Panc1 (cell line): ENCODE results near the gene PSRC1. TPM values are rescaled to one million over a fixed set of nuclear protein-coding genes. Genes with fewer than 3 reads are reported as not detected.

Experiments used
- ATAC-seq: fragments of 200-7000 bp; cut with Tn5 transposase; 2 replicates; pipeline ENCODE4 v1.9.1; 2020; ENCODE audit warnings: mild to moderate bottlenecking, moderate library complexity
- BruUV-seq: library from RNA; stranded (reverse); fragments of 400-500 nt; replicated peaks from 2 replicates; lab custom pipeline; 2021; lab: Mats Ljungman, UMichigan
- CTCF ChIA-PET: fragments of 300-600 bp; sonication (Branson Sonifier 250); formaldehyde crosslinking; loops from one replicate; lab custom pipeline; 2022; ENCODE audit warnings: antibody characterized with exemption; lab: Charles Lee
- POLR2A ChIA-PET: fragments of 300-600 bp; sonication (Branson Sonifier 250); formaldehyde crosslinking; loops from one replicate; lab custom pipeline; 2022; ENCODE audit warnings: antibody characterized with exemption; lab: Charles Lee
- DNase-seq: peaks from one replicate; pipeline ENCODE4 v3.0.0-alpha.2; 2010; ENCODE audit warnings: low read depth, low spot score
- H3K27ac ChIP-seq: 2 replicates; pipeline ENCODE4 v1.5.1; 2011; ENCODE audit warnings: mild to moderate bottlenecking, low read length, inconsistent platforms
- H3K27me3 ChIP-seq: fragments of 200-500 bp; sonication (Bioruptor generic); 2 replicates; pipeline ENCODE4 v1.6.0; 2014; ENCODE audit warnings: low read length, inconsistent platforms; ENCODE audit not compliant: control insufficient read depth, insufficient read depth
- H3K36me3 ChIP-seq: fragments of 200-500 bp; sonication (Bioruptor generic); 2 replicates; pipeline ENCODE4 v1.5.1; 2014; ENCODE audit warnings: inconsistent platforms, mild to moderate bottlenecking, low read length, moderate library complexity; ENCODE audit not compliant: control insufficient read depth, insufficient read depth
- H3K4me1 ChIP-seq: 2 replicates; pipeline ENCODE4 v1.5.1; 2011; ENCODE audit warnings: inconsistent platforms, mild to moderate bottlenecking, low read length, moderate library complexity; ENCODE audit not compliant: control insufficient read depth, insufficient read depth
- H3K4me3 ChIP-seq, 2 experiments: 2 replicates each; pipeline ENCODE4 v1.5.1; 2011 to 2012; ENCODE audit warnings: low read depth in 2 of 2, low read length in 2 of 2, mild to moderate bottlenecking in 2 of 2, inconsistent platforms in 1 of 2, moderate library complexity in 1 of 2
- H3K9me3 ChIP-seq: fragments of 200-500 bp; sonication (Bioruptor generic); 2 replicates; pipeline ENCODE4 v1.5.1; 2014; ENCODE audit warnings: low read depth, mild to moderate bottlenecking, inconsistent platforms, low read length, moderate library complexity; ENCODE audit not compliant: control insufficient read depth, insufficient read depth
- POLR2AphosphoS5 ChIP-seq: IDR thresholded peaks from 2 replicates; pipeline ENCODE4 v1.6.1; 2012; ENCODE audit warnings: mild to moderate bottlenecking, low read depth, low read length, moderate library complexity
- SIN3A ChIP-seq: IDR thresholded peaks from 2 replicates; pipeline ENCODE4 v1.6.1; 2012; ENCODE audit warnings: low read depth, mild to moderate bottlenecking, low read length, moderate library complexity, borderline replicate concordance; ENCODE audit not compliant: insufficient read depth
- TCF7L2 ChIP-seq: IDR thresholded peaks from 2 replicates; pipeline ENCODE4 v1.6.1; 2011; ENCODE audit warnings: mild to moderate bottlenecking, low read depth, low read length, inconsistent platforms
- in situ Hi-C: cut with HindIII; loops from 2 replicates; pipeline ENCODE4 v1.10.0; 2016; ENCODE audit warnings: low sequenced_read_pairs, low pct_unique_long_range_greater_than_20kb
- intact Hi-C: fragments of 100-400 bp; cut with micrococcal nuclease; formaldehyde crosslinking; loops from one replicate; pipeline ENCODE4 v1.10.0; 2022; ENCODE audit not compliant: unreplicated experiment
- total RNA-seq: library from RNA; stranded (reverse); gene quantifications from one replicate; pipeline ENCODE4 v1.2.1, GENCODE V29; 2021; ENCODE audit not compliant: unreplicated experiment
- TF ChIP-seq, protein P1 (sequence below): fragments of 450-650 bp; IDR thresholded peaks from 2 replicates; pipeline ENCODE4 v1.5.1; 2017; ENCODE audit warnings: mild to moderate bottlenecking
- TF ChIP-seq, protein P2 (sequence below), 2 experiments: IDR thresholded peaks; 2 replicates each; pipeline ENCODE4 v1.6.1; 2011 to 2012; ENCODE audit warnings: low read depth in 2 of 2, control low read depth in 1 of 2, low read length in 1 of 2, mild to moderate bottlenecking in 1 of 2, moderate library complexity in 1 of 2; ENCODE audit not compliant: insufficient read depth in 1 of 2

PSRC1 gene
- total RNA-seq, 1 experiment from 2014 or later = 40.6 TPM

DNA sequence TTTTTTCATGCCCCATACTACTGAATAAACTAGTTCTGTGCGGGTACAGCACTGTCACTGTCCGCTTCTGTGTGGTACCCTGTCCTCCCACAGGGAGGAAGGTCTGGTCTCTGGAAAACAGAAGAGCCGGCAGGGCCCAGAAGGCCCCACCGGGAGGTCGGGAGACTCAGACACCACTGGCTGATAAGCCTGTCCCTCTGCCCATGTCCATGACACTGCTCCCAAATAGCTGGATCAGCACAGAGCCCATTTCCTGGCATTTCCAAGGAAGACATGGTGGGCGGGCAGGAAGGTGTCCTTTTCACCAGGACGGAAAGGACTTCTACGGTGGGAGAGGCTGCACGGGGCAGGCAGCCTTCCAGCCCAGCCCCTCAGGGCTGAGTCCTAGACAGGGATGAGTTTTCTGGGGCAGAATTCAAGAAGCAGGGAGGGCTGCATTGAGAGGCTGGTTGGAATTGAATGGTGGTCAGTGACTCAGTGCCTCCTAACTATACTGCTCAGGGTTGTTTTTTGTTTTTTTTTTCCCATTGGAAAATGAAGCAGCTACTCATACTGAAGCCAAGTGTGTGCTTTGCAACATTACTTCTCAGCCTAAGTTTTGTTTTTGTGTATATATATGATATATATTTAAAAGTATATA lies 7.1 kb downstream of the PSRC1 start:
- ATAC-seq = no peak
- BruUV-seq = no TSS peak
- peak overlapping the region; percentile 71 for H3K27ac ChIP-seq
- no peaks in the 10 kb centered on the region; the same call in 1 of the 2 replicates for H3K36me3 ChIP-seq
- TF ChIP-seq, protein P1, sequence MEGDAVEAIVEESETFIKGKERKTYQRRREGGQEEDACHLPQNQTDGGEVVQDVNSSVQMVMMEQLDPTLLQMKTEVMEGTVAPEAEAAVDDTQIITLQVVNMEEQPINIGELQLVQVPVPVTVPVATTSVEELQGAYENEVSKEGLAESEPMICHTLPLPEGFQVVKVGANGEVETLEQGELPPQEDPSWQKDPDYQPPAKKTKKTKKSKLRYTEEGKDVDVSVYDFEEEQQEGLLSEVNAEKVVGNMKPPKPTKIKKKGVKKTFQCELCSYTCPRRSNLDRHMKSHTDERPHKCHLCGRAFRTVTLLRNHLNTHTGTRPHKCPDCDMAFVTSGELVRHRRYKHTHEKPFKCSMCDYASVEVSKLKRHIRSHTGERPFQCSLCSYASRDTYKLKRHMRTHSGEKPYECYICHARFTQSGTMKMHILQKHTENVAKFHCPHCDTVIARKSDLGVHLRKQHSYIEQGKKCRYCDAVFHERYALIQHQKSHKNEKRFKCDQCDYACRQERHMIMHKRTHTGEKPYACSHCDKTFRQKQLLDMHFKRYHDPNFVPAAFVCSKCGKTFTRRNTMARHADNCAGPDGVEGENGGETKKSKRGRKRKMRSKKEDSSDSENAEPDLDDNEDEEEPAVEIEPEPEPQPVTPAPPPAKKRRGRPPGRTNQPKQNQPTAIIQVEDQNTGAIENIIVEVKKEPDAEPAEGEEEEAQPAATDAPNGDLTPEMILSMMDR = no peak
- TF ChIP-seq, protein P2, sequence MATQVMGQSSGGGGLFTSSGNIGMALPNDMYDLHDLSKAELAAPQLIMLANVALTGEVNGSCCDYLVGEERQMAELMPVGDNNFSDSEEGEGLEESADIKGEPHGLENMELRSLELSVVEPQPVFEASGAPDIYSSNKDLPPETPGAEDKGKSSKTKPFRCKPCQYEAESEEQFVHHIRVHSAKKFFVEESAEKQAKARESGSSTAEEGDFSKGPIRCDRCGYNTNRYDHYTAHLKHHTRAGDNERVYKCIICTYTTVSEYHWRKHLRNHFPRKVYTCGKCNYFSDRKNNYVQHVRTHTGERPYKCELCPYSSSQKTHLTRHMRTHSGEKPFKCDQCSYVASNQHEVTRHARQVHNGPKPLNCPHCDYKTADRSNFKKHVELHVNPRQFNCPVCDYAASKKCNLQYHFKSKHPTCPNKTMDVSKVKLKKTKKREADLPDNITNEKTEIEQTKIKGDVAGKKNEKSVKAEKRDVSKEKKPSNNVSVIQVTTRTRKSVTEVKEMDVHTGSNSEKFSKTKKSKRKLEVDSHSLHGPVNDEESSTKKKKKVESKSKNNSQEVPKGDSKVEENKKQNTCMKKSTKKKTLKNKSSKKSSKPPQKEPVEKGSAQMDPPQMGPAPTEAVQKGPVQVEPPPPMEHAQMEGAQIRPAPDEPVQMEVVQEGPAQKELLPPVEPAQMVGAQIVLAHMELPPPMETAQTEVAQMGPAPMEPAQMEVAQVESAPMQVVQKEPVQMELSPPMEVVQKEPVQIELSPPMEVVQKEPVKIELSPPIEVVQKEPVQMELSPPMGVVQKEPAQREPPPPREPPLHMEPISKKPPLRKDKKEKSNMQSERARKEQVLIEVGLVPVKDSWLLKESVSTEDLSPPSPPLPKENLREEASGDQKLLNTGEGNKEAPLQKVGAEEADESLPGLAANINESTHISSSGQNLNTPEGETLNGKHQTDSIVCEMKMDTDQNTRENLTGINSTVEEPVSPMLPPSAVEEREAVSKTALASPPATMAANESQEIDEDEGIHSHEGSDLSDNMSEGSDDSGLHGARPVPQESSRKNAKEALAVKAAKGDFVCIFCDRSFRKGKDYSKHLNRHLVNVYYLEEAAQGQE (IDR thresholded peaks at IDR 0.05; ENCODE audit: insufficient read depth in 1 of 2, low read depth in 2 of 2, low read length in 1 of 2) = no peak
- TF ChIP-seq TCF7L2 (no peak), POLR2AphosphoS5 (no peak), SIN3A (no peak)
- no peak for DNase-seq
- ChIA-PET CTCF (interaction anchor here (0.5 kb wide), 1 partner anchor 34 kb away, joined by 5 read pairs; no protein-coding TSS in a partner anchor), POLR2A (interaction anchor here (0.6 kb wide), 2 partner anchors 8 to 117 kb away, joined by 3 to 7 read pairs; no protein-coding TSS in a partner anchor)
- peaks cover 22% of the 10 kb centered on the region for H3K4me1 ChIP-seq
- in situ Hi-C loops (no loop called here), intact Hi-C loops (no loop called here)
- H3K27me3 ChIP-seq = no peaks in the 10 kb centered on the region
- no peak overlapping the region for H3K4me3 ChIP-seq
- H3K9me3 ChIP-seq = no peaks in the 10 kb centered on the region

DNA sequence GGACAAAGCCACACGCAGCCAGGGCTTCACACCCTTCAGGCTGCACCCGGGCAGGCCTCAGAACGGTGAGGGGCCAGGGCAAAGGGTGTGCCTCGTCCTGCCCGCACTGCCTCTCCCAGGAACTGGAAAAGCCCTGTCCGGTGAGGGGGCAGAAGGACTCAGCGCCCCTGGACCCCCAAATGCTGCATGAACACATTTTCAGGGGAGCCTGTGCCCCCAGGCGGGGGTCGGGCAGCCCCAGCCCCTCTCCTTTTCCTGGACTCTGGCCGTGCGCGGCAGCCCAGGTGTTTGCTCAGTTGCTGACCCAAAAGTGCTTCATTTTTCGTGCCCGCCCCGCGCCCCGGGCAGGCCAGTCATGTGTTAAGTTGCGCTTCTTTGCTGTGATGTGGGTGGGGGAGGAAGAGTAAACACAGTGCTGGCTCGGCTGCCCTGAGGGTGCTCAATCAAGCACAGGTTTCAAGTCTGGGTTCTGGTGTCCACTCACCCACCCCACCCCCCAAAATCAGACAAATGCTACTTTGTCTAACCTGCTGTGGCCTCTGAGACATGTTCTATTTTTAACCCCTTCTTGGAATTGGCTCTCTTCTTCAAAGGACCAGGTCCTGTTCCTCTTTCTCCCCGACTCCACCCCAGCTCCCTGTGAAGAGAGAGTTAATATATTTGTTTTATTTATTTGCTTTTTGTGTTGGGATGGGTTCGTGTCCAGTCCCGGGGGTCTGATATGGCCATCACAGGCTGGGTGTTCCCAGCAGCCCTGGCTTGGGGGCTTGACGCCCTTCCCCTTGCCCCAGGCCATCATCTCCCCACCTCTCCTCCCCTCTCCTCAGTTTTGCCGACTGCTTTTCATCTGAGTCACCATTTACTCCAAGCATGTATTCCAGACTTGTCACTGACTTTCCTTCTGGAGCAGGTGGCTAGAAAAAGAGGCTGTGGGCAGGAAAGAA lies 8.1 kb downstream of the PSRC1 start:
- H3K36me3 ChIP-seq = no peaks in the 10 kb centered on the region; the same call in 1 of the 2 replicates
- intact Hi-C loops (no loop called here), in situ Hi-C loops (no loop called here)
- H3K27ac ChIP-seq = peak overlapping the region; percentile 71
- no peaks in the 10 kb centered on the region for H3K27me3 ChIP-seq
- CTCF ChIA-PET = no interaction called here
- no peaks in the 10 kb centered on the region for H3K9me3 ChIP-seq
- ATAC-seq = peak; percentile 76
- no peak for TF ChIP-seq POLR2AphosphoS5
- TF ChIP-seq SIN3A = no peak
- TF ChIP-seq, protein P2 (IDR thresholded peaks at IDR 0.05; ENCODE audit: insufficient read depth in 1 of 2, low read depth in 2 of 2, low read length in 1 of 2) = no peak
- TF ChIP-seq TCF7L2 = peak; percentile 87
- POLR2A ChIA-PET = no interaction called here
- no peak for DNase-seq
- H3K4me1 ChIP-seq = peaks cover 22% of the 10 kb centered on the region
- peak overlapping the region in 1 of 2 experiments; percentile 30; a peak in 2 of 4 replicates for H3K4me3 ChIP-seq
- no TSS peak for BruUV-seq
